Right kidney (tissue), 9 donors: ENCODE measurements around the gene COX7C.
"Not testable (repeated sequence)": the region's sequence is repeated elsewhere in the genome, so short reads cannot be mapped to it uniquely, and the experiment has no call there.

Source experiments
- DNase-seq: peaks from one replicate; pipeline ENCODE4 v3.0.0-alpha.2; 2016
- long read RNA-seq, 8 donors: transcript quantifications; one replicate each; lab custom pipeline, GENCODE V29; 2026

COX7C gene
- long read RNA-seq, donor 1, transcript COX7C-201 (3 exons, 666 nt) = major isoform, 1,009 of 1,416 reads
- long read RNA-seq, donor 1, transcript COX7C-203 (2 exons, 1,584 nt) = minor isoform, 15 of 1,416 reads
- long read RNA-seq, donor 1, transcript COX7C-205 (3 exons, 369 nt) = minor isoform, 143 of 1,416 reads
- long read RNA-seq, donor 1, partial matches to known transcripts = 107 of 1,416 reads
- long read RNA-seq, donor 1, other reads (novel, unspliced or antisense) = 140 of 1,416 reads
- long read RNA-seq, donor 2, transcript COX7C-201 (3 exons, 666 nt) = major isoform, 571 of 816 reads
- long read RNA-seq, donor 2, transcript COX7C-203 (2 exons, 1,584 nt) = minor isoform, 6 of 816 reads
- long read RNA-seq, donor 2, transcript COX7C-205 (3 exons, 369 nt) = minor isoform, 94 of 816 reads
- long read RNA-seq, donor 2, partial matches to known transcripts = 78 of 816 reads
- long read RNA-seq, donor 2, other reads (novel, unspliced or antisense) = 65 of 816 reads
- long read RNA-seq, donor 3, transcript COX7C-205 (3 exons, 369 nt) = minor isoform, 41 of 425 reads
- long read RNA-seq, donor 3, transcript COX7C-201 (3 exons, 666 nt) = major isoform, 297 of 425 reads
- long read RNA-seq, donor 3, partial matches to known transcripts = 38 of 425 reads
- long read RNA-seq, donor 3, other reads (novel, unspliced or antisense) = 46 of 425 reads
- long read RNA-seq, donor 4, transcript COX7C-205 (3 exons, 369 nt) = minor isoform, 74 of 738 reads
- long read RNA-seq, donor 4, transcript COX7C-201 (3 exons, 666 nt) = major isoform, 549 of 738 reads
- long read RNA-seq, donor 4, transcript COX7C-203 (2 exons, 1,584 nt) = minor isoform, 8 of 738 reads
- long read RNA-seq, donor 4, partial matches to known transcripts = 51 of 738 reads
- long read RNA-seq, donor 4, other reads (novel, unspliced or antisense) = 55 of 738 reads
- long read RNA-seq, donor 5, transcript COX7C-203 (2 exons, 1,584 nt) = minor isoform, 8 of 767 reads
- long read RNA-seq, donor 5, transcript COX7C-201 (3 exons, 666 nt) = major isoform, 550 of 767 reads
- long read RNA-seq, donor 5, transcript COX7C-205 (3 exons, 369 nt) = minor isoform, 95 of 767 reads
- long read RNA-seq, donor 5, partial matches to known transcripts = 38 of 767 reads
- long read RNA-seq, donor 5, other reads (novel, unspliced or antisense) = 76 of 767 reads
- long read RNA-seq, donor 6, transcript COX7C-203 (2 exons, 1,584 nt) = minor isoform, 10 of 868 reads
- long read RNA-seq, donor 6, transcript COX7C-205 (3 exons, 369 nt) = minor isoform, 92 of 868 reads
- long read RNA-seq, donor 6, transcript COX7C-201 (3 exons, 666 nt) = major isoform, 622 of 868 reads
- long read RNA-seq, donor 6, partial matches to known transcripts = 89 of 868 reads
- long read RNA-seq, donor 6, other reads (novel, unspliced or antisense) = 54 of 868 reads
- long read RNA-seq, donor 7, transcript COX7C-205 (3 exons, 369 nt) = minor isoform, 119 of 1,120 reads
- long read RNA-seq, donor 7, transcript COX7C-201 (3 exons, 666 nt) = major isoform, 781 of 1,120 reads
- long read RNA-seq, donor 7, transcript COX7C-203 (2 exons, 1,584 nt) = minor isoform, 14 of 1,120 reads
- long read RNA-seq, donor 7, partial matches to known transcripts = 106 of 1,120 reads
- long read RNA-seq, donor 7, other reads (novel, unspliced or antisense) = 97 of 1,120 reads
- long read RNA-seq, donor 8, transcript COX7C-201 (3 exons, 666 nt) = major isoform, 569 of 764 reads
- long read RNA-seq, donor 8, transcript COX7C-203 (2 exons, 1,584 nt) = minor isoform, 7 of 764 reads
- long read RNA-seq, donor 8, transcript COX7C-205 (3 exons, 369 nt) = minor isoform, 72 of 764 reads
- long read RNA-seq, donor 8, partial matches to known transcripts = 53 of 764 reads
- long read RNA-seq, donor 8, other reads (novel, unspliced or antisense) = 63 of 764 reads

- peak; percentile 96 for DNase-seq
Observed at GRCh38 chr5:86617756-86618576, at the start of gene COX7C. Gene COX7C, plus strand, starts transcription at chr5:86617941. Its CDS starts 115 bp downstream, at chr5:86618056.

- not testable (repeated sequence) for DNase-seq
Observed at GRCh38 chr5:86569522-86570426, 48.0 kb upstream of the COX7C start.

- no peak for DNase-seq
Observed at GRCh38 chr5:86570427-86571083, 47.2 kb upstream of the COX7C start.

- not testable (repeated sequence) for DNase-seq
Observed at GRCh38 chr5:86571109-86571508, 46.6 kb upstream of the COX7C start.

- DNase-seq = no peak
Observed at GRCh38 chr5:86572825-86573517, 44.8 kb upstream of the COX7C start.

GRCh38 chr5:86579502-86579901, 38.2 kb upstream of the COX7C start:
- no peak for DNase-seq

- DNase-seq = no peak
Observed at GRCh38 chr5:86596476-86596875, 21.3 kb upstream of the COX7C start.

- DNase-seq = no peak
Observed at GRCh38 chr5:86605881-86606280, 11.9 kb upstream of the COX7C start.

GRCh38 chr5:86613455-86613854, 4.3 kb upstream of the COX7C start:
- no peak for DNase-seq

- DNase-seq = no peak
Observed at GRCh38 chr5:86617309-86617755, 409 bp upstream of the COX7C start.

- no peak for DNase-seq
Observed at GRCh38 chr5:86623785-86624483, 6.2 kb downstream of the COX7C start.

- DNase-seq = no peak
Observed at GRCh38 chr5:86625148-86625547, 7.4 kb downstream of the COX7C start.

- no peak for DNase-seq
Observed at GRCh38 chr5:86626149-86626548, 8.4 kb downstream of the COX7C start.

- DNase-seq = no peak
Observed at GRCh38 chr5:86631165-86631564, 13.4 kb downstream of the COX7C start.

GRCh38 chr5:86640998-86641397, 23.3 kb downstream of the COX7C start:
- no peak for DNase-seq

GRCh38 chr5:86644843-86645242, 27.1 kb downstream of the COX7C start:
- no peak for DNase-seq

GRCh38 chr5:86645885-86646284, 28.1 kb downstream of the COX7C start:
- DNase-seq = no peak
